ENCODE measurements around the gene DNAH6.

DNA sequence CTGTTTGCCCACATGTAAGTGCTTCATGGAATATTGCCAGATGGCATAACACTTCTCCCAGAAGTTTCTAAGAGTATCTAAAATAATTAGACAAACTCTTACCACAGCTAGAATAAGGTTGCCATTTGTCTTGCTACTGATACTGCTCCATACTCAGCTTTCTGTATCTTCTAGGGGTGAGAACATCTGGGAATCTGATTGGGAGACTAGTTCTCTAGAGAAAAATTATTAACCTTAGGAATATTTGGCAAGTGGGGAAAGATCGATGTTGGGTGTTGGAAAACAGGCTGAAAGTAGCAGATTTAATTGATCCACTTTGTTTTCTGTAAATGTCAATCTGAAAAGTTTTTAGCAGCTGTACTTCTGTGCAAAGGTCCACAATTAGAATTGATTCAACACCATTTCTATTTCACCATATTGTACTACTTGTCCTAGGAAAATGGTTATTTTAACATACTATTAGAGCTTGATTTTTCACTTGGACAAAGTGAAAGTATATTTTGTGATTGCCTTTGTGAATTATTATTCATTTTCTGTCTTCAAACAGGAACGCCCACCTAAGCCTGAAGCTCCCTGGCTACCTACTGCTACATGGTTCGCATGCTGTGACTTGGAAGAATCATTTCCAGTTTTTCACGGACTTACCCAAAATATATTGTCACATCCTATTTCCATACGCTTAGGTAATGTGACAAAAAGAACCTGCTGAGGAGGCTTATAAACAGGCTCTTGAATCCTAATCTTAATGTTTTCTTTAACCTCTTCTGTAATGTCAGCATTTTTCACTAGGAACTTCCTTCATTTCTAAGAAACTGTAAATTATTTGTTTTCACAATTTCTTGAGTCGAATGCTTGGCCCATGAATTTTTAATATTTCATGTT, 216.8 kb downstream of the DNAH6 start:
- TF ChIP-seq SNAI2 (CRISPR knock-in tag; IDR thresholded peaks at IDR 0.05) (no peak), BACH2 (CRISPR knock-in tag; IDR thresholded peaks at IDR 0.05; ENCODE audit: borderline replicate concordance) (no peak), TCF4 (CRISPR knock-in tag; IDR thresholded peaks at IDR 0.05; ENCODE audit: borderline replicate concordance) (no peak), ZNF8 (CRISPR knock-in tag; IDR thresholded peaks at IDR 0.05) (no peak), OSR1 (CRISPR knock-in tag; IDR thresholded peaks at IDR 0.05) (no peak), ZNF70 (CRISPR knock-in tag; IDR thresholded peaks at IDR 0.05) (no peak), ZNF565 (CRISPR knock-in tag; conservative IDR thresholded peaks at IDR 0.05; ENCODE audit: low read depth) (no peak), ZC3H10 (CRISPR knock-in tag; IDR thresholded peaks at IDR 0.05) (no peak), ZFP30 (CRISPR knock-in tag; IDR thresholded peaks at IDR 0.05) (no peak)
- TF ChIP-seq, protein P1, sequence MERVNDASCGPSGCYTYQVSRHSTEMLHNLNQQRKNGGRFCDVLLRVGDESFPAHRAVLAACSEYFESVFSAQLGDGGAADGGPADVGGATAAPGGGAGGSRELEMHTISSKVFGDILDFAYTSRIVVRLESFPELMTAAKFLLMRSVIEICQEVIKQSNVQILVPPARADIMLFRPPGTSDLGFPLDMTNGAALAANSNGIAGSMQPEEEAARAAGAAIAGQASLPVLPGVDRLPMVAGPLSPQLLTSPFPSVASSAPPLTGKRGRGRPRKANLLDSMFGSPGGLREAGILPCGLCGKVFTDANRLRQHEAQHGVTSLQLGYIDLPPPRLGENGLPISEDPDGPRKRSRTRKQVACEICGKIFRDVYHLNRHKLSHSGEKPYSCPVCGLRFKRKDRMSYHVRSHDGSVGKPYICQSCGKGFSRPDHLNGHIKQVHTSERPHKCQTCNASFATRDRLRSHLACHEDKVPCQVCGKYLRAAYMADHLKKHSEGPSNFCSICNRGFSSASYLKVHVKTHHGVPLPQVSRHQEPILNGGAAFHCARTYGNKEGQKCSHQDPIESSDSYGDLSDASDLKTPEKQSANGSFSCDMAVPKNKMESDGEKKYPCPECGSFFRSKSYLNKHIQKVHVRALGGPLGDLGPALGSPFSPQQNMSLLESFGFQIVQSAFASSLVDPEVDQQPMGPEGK (CRISPR knock-in tag; IDR thresholded peaks at IDR 0.05; ENCODE audit: borderline replicate concordance): no peak
- TF ChIP-seq, protein P2, sequence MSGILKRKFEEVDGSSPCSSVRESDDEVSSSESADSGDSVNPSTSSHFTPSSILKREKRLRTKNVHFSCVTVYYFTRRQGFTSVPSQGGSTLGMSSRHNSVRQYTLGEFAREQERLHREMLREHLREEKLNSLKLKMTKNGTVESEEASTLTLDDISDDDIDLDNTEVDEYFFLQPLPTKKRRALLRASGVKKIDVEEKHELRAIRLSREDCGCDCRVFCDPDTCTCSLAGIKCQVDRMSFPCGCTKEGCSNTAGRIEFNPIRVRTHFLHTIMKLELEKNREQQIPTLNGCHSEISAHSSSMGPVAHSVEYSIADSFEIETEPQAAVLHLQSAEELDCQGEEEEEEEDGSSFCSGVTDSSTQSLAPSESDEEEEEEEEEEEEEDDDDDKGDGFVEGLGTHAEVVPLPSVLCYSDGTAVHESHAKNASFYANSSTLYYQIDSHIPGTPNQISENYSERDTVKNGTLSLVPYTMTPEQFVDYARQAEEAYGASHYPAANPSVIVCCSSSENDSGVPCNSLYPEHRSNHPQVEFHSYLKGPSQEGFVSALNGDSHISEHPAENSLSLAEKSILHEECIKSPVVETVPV (CRISPR knock-in tag; IDR thresholded peaks at IDR 0.05): no peak

Data from SK-N-SH treated with all-trans-retinoic acid at 6 μM for 48 hours (cell line).